Muscle layer of colon (tissue), 2 donors: Measurements from ENCODE around the gene IKBKE.

Source experiments
- H3K27ac ChIP-seq: one replicate; pipeline ENCODE4 v1.7.0; 2013; ENCODE audit warnings: low read depth, mild to moderate bottlenecking, low read length, moderate library complexity
- H3K27me3 ChIP-seq, 2 donors: one replicate each; pipeline ENCODE4 v1.7.0; 2013; ENCODE audit warnings: low read length in 2 of 2, mild to moderate bottlenecking in 2 of 2; ENCODE audit not compliant: insufficient read depth in 2 of 2, control insufficient read depth in 1 of 2
- H3K36me3 ChIP-seq: one replicate; pipeline ENCODE4 v1.7.0; 2013; ENCODE audit warnings: mild to moderate bottlenecking, low read length; ENCODE audit not compliant: insufficient read depth
- H3K4me1 ChIP-seq: one replicate; pipeline ENCODE4 v1.7.0; 2013; ENCODE audit warnings: mild to moderate bottlenecking, low read length; ENCODE audit not compliant: insufficient read depth
- H3K4me3 ChIP-seq, 2 donors: one replicate each; pipeline ENCODE4 v1.7.0; 2013; ENCODE audit warnings: low read length in 2 of 2, low read depth in 1 of 2, mild to moderate bottlenecking in 1 of 2, moderate library complexity in 1 of 2
- H3K9ac ChIP-seq: one replicate; pipeline ENCODE4 v1.7.0; 2013; ENCODE audit warnings: low read length
- H3K9me3 ChIP-seq: one replicate; pipeline ENCODE4 v1.7.0; 2013; ENCODE audit warnings: mild to moderate bottlenecking, low read length
- donor health status: abdominal sarcoma.
- donor health status: Adenocarcinoma of cecum.

The IKBKE gene

DNA sequence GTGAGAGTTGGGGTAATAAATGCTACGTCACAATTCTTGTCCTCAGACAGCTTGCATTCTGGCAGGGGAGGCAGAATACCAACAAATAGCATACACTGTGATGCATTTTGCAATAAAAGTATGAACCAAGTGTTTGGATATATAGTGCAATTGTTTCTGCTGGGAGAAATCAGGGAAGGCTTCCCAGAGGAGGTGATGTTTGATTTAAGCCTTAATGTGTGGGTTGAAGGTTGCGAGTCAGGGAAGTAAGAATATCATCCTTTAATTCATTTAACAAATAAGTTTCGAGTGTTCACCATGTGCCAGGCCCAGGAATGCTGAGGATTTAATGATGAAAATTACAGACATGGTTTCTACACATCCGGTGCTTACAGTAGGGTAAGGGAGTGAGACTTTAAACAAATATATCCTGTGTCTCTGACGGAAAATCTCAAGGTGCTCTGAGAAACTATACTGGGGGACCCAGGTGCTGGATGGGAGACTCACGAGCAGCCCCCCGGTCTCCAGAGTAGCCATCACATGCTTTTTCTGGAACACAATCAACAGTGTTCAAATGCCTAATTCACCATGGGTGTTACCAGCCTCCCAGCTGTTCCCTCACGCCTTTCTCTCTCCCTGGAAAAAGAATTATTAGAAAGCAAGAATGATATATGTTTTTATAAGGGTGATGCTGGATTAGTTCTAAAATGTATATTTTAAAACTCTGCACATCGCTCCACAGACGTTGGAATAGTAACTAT, 68.8 kb downstream of the IKBKE start:
- no peak overlapping the region for H3K27ac ChIP-seq
- H3K9me3 ChIP-seq = no peaks in the 10 kb centered on the region
- H3K4me1 ChIP-seq = peaks cover 6% of the 10 kb centered on the region
- no peak overlapping the region for H3K4me3 ChIP-seq
- H3K36me3 ChIP-seq = no peaks in the 10 kb centered on the region
- H3K27me3 ChIP-seq = no peaks in the 10 kb centered on the region
- H3K9ac ChIP-seq = no peak overlapping the region

DNA sequence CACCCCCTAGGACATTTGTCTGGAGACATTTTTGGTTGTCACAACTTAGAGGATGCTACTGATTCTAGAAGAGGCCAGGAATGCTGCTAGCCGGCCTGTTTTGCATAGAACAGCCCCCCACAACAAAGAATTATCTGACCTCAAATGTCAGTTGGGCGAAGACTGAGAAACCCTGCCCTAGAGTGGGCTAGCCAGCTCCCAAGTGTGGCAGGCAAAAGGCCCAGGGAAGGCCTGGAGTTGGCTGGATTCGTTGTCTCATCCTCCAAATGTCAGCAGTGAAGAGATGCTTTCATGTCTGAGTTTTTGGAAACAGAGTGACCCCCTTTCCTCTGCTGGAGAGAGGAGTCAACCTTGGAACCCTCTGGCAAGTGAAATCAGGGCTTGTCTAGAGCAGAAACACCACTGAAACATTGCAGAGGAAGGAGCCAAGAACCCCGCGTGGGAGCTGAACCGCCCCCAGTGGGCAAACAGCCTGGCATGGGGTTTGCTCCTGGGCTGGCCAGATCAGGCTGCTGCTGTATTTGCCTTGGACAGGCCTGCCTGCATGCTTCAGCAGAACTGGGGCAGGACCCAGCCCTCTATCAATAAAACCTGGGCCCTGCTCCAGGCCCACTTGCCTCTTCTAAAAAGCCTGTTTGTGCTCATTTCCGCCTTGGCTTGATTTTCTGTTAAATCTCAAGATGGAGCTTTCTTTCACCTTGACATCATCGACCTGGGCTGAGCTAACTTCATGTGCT, 69.9 kb downstream of the IKBKE start:
- Histone ChIP-seq H3K36me3 (no peaks in the 10 kb centered on the region), H3K27ac (no peak overlapping the region), H3K4me3 (no peak overlapping the region), H3K27me3 (no peaks in the 10 kb centered on the region), H3K9ac (no peak overlapping the region), H3K4me1 (peaks cover 6% of the 10 kb centered on the region), H3K9me3 (no peaks in the 10 kb centered on the region)

DNA sequence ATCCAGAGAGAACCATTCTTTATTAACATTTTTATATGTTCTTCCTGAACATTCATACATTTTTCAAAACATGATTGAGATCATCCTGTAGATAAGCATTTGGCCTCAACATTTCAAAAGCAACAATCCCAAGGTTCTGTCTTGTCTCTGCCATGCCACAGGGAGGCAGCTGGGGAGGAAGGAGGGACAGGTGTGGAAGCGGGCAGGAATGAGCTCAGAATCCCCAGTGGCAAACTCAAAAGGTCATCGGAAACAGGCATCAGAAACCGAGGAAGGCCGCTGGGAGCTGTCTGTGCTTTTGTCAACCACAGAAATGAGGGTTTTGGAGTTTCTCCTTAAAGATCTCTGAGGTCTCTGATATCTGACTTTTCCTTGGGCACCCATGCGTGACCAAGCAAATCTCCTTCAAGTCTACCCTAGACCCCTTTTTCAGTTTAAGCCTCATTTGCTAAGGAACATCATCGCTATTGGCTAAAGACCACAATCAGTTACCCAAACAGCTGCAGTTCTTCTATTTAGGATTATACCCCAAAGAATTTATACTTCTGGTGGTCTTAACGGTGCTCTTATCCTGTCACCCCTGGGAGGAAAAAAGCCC, 71.1 kb downstream of the IKBKE start:
- no peak overlapping the region for H3K9ac ChIP-seq
- no peak overlapping the region for H3K4me3 ChIP-seq
- no peak overlapping the region for H3K27ac ChIP-seq
- no peaks in the 10 kb centered on the region for H3K9me3 ChIP-seq
- H3K36me3 ChIP-seq = no peaks in the 10 kb centered on the region
- no peaks in the 10 kb centered on the region for H3K27me3 ChIP-seq
- H3K4me1 ChIP-seq = peaks cover 6% of the 10 kb centered on the region

DNA sequence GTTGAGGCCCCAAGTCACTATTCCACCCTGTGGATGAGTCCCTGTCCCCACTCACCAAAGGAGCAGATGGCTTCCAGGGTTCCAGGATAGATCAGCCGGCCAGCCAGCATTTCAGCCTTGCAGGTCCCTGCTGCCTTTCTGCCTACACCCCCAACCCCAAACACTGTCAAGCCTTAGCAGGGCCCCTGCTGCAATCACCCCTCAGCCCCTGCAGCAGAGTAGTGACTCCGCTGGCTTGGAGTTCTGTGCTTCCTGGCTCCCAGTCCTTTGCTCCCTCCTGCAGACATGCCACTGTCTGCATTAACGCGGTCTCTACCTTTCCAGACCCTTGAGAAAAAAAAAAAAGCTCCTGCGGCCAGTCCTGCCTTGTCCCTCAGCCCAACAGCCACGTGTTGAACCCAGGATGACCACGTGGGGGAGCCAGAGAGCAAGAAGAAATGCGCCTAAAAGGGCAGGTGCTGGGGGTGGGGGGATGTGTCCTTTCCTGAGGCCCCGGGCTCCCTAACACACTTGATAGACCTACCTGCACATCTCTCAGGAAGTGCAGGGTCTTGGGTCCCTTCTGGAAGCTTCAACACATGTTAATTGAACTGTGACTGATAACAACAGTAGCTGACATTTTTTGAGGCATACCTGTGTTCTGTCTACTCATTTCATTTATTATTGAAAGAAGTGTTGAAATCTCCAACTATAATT, 74.4 kb downstream of the IKBKE start:
- Histone ChIP-seq H3K4me3 (no peak overlapping the region), H3K9me3 (no peaks in the 10 kb centered on the region), H3K9ac (no peak overlapping the region), H3K27ac (no peak overlapping the region), H3K36me3 (no peaks in the 10 kb centered on the region), H3K27me3 (no peaks in the 10 kb centered on the region), H3K4me1 (peaks cover 6% of the 10 kb centered on the region)

GRCh38 chr1:206545351-206545750, 75.1 kb downstream of the IKBKE start:
- Histone ChIP-seq H3K27ac (no peak overlapping the region), H3K27me3 (no peaks in the 10 kb centered on the region), H3K9ac (no peak overlapping the region), H3K9me3 (no peaks in the 10 kb centered on the region), H3K36me3 (no peaks in the 10 kb centered on the region), H3K4me3 (no peak overlapping the region), H3K4me1 (peaks cover 1% of the 10 kb centered on the region)
